Prostate gland (tissue), 2 donors: ENCODE data around the gene UNC119.

Experiments
- CTCF ChIP-seq, 4 experiments: fragments of 200-600 bp in 2 of 4; fragments of 450-650 bp in 2 of 4; sonication (generic) in 2 of 4; IDR thresholded peaks; 1 replicate in 3 of 4; 2 replicates in 1 of 4; pipeline ENCODE4 v1.5.1; 2016 to 2019; ENCODE audit warnings: antibody characterized with exemption in 4 of 4, mild to moderate bottlenecking in 2 of 4, moderate library complexity in 2 of 4
- POLR2A ChIP-seq: fragments of 450-650 bp; IDR thresholded peaks from one replicate; pipeline ENCODE4 v1.6.1; 2016; ENCODE audit warnings: antibody characterized with exemption, mild to moderate bottlenecking
- POLR2AphosphoS5 ChIP-seq: sonication (generic); formaldehyde crosslinking; IDR thresholded peaks from one replicate; pipeline ENCODE4 v1.6.1; 2017; ENCODE audit warnings: antibody characterized with exemption

- TF ChIP-seq CTCF (IDR thresholded peaks at IDR 0.05) (no peak), POLR2A (no peak), POLR2AphosphoS5 (no peak)
Observed at GRCh38 chr17:28572259-28573039, 20.0 kb upstream of the UNC119 start.
